Measurements from ENCODE around the gene E2F4.

The E2F4 gene

DNA sequence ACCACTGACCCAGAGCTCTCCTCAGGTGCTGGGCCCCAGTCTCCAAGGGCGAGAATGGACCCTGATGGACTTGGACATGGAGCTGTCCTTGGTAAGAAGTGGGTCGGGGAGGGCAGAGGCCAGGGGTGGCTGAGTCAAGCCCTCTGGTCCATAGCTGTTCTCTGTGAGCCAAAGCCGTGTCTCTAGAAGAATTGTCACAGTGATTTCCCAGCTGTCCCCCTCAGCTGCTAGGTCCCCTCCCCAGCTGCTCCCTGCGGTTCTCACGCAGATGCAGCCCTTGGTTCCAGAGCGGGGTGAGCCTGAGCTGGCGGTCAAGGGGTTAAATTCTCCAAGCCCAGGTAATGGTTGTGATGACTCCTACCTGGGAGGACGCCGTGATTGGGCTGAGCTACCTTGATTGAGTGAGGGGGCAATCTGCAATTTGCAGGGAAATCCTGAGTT is 22.9 kb upstream of the E2F4 start:
- TF ChIP-seq EGR1 (IDR thresholded peaks at IDR 0.05) (no peak), ZBTB7A (IDR thresholded peaks at IDR 0.05; ENCODE audit: low read depth) (no peak)
- TF ChIP-seq, protein P1, sequence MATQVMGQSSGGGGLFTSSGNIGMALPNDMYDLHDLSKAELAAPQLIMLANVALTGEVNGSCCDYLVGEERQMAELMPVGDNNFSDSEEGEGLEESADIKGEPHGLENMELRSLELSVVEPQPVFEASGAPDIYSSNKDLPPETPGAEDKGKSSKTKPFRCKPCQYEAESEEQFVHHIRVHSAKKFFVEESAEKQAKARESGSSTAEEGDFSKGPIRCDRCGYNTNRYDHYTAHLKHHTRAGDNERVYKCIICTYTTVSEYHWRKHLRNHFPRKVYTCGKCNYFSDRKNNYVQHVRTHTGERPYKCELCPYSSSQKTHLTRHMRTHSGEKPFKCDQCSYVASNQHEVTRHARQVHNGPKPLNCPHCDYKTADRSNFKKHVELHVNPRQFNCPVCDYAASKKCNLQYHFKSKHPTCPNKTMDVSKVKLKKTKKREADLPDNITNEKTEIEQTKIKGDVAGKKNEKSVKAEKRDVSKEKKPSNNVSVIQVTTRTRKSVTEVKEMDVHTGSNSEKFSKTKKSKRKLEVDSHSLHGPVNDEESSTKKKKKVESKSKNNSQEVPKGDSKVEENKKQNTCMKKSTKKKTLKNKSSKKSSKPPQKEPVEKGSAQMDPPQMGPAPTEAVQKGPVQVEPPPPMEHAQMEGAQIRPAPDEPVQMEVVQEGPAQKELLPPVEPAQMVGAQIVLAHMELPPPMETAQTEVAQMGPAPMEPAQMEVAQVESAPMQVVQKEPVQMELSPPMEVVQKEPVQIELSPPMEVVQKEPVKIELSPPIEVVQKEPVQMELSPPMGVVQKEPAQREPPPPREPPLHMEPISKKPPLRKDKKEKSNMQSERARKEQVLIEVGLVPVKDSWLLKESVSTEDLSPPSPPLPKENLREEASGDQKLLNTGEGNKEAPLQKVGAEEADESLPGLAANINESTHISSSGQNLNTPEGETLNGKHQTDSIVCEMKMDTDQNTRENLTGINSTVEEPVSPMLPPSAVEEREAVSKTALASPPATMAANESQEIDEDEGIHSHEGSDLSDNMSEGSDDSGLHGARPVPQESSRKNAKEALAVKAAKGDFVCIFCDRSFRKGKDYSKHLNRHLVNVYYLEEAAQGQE (IDR thresholded peaks at IDR 0.05; ENCODE audit: low read depth) = peak; percentile 67

DNA sequence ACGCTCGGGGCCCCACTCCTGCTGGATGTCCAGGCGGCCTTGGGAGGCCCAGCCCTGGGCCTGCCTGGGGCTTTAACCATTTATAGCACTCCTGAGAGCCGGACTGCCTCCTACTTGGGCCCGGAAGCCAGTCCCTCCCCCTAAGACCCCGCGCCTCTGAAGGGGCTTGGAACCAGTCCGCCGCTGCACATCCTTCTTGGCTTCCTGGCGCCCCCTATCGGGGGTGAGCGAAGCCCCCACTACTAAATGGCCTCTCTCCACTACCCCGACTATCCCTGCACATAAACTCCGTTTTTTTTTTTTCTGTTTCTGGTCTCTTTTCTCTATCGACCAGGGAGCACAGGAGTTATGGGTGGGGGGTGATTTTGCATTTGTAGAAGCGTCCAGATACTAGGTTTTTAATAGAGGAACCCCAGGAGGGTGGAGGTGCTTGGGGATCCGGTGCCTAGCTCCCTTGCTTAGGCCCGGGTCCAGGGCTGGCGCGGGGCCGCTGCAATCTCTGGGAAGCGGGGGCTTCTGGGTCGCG is 22.2 kb upstream of the E2F4 start:
- TF ChIP-seq ZBTB7A (IDR thresholded peaks at IDR 0.05; ENCODE audit: low read depth) (peak; percentile 74; the same call in 1 of the 2 replicates), TEAD4 (IDR thresholded peaks at IDR 0.05) (no peak), RAD21 (IDR thresholded peaks at IDR 0.05; ENCODE audit: low read depth) (peak; percentile 27; the same call in 1 of the 2 replicates), EP300 (IDR thresholded peaks at IDR 0.05; ENCODE audit: borderline replicate concordance) (no peak)

DNA sequence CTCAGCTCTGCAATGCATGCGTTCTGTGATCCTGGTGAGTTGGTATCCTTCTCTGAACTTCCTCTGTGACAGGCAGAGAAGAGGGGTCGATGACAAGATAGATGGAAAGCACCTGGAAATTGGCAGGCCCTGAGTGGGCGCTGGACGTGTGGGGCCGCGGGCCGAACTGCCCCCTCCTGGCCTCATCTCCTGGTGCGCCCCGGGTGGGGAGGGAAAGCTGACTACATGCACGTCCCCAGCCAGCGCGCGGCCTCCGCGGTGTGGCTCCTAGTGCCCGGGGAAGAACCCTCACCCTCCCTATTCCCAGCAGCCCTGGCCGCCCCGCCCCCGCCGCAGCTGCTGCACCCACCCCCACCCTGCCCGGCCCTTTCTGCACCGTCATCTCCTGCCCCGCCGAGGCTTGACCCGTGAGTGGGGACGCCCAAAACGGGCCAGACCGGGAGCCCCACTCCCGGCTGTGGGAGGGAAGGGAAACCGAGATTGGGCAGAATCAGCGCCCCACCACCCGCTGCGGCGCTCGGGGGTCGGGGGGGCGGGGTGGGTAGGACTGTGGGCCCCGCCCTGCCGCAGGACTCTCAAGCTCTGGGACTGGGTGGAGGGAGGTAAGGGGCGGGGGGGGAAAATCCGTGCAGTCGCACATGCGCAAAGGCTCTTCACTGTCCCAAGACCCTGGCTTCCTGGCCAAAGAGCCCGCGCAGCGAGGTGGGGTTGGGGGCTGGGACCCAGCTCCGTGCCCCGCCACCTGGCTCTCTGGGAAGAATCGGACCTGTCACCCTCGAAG is 21.6 kb upstream of the E2F4 start, which contains the start of gene NOL3:
Gene NOL3 (plus strand): TSS at position 371 of the 781 bp plus-strand sequence.
- TF ChIP-seq EGR1 (IDR thresholded peaks at IDR 0.05) = peak; percentile 51; the same call in 1 of the 2 replicates
- TF ChIP-seq YY1 (IDR thresholded peaks at IDR 0.05; ENCODE audit: low read depth) = no peak
- TF ChIP-seq, protein P2, sequence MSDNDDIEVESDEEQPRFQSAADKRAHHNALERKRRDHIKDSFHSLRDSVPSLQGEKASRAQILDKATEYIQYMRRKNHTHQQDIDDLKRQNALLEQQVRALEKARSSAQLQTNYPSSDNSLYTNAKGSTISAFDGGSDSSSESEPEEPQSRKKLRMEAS (IDR thresholded peaks at IDR 0.05) = peak; percentile 69
- peak; percentile 72 for TF ChIP-seq ZBTB7A (IDR thresholded peaks at IDR 0.05; ENCODE audit: low read depth)
- TF ChIP-seq RAD21 (IDR thresholded peaks at IDR 0.05; ENCODE audit: low read depth) = peak; percentile 3; the same call in 1 of the 2 replicates

DNA sequence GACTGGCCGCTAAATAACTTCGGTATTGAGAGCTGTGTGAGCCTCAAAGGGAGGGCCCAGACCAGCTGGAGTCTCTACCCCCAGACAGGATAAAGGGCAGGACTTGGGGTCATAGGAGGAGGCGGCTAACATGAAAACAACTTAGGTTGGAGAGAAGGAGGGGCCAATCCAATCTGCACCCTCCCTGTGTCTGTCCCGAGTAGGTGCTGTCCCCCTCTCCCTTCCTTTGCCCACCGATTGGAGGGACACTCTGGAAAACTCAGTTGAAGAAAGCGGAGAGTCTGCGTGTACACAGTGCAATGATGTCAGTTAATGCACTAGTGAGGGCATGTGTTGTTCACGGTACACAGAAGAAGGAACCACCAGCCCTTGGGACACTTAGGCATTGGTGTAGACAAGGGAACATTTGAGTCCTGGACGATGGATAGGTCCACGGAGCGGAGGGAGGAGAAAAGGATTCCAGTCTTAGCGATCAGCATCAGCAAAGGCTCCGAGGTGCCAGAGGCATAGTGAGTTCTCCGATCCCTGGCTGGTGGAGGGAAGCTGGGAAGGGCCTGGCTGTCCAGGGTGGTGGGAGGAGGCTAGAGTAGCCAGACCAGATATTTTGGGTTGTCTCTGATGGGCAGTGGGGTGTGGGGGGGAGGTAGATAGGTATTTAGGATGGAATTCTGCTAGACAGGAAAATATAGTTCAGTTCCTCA is 20.9 kb upstream of the E2F4 start:
- TF ChIP-seq YY1 (IDR thresholded peaks at IDR 0.05; ENCODE audit: low read depth) = no peak
- no peak for TF ChIP-seq TCF12 (IDR thresholded peaks at IDR 0.05; ENCODE audit: low read depth)
- no peak for TF ChIP-seq NFIC (IDR thresholded peaks at IDR 0.05)

- TF ChIP-seq FOXM1 (IDR thresholded peaks at IDR 0.05; ENCODE audit: borderline replicate concordance, low read depth) = no peak
- no peak for TF ChIP-seq RAD21 (IDR thresholded peaks at IDR 0.05; ENCODE audit: low read depth)
- no peak for TF ChIP-seq EGR1 (IDR thresholded peaks at IDR 0.05)
- TF ChIP-seq, protein P2 (IDR thresholded peaks at IDR 0.05) = no peak
- no peak for TF ChIP-seq ZBTB7A (IDR thresholded peaks at IDR 0.05; ENCODE audit: low read depth)
- no peak for TF ChIP-seq YY1 (IDR thresholded peaks at IDR 0.05; ENCODE audit: low read depth)
- TF ChIP-seq TEAD4 (IDR thresholded peaks at IDR 0.05) = no peak
- TF ChIP-seq, protein P3, sequence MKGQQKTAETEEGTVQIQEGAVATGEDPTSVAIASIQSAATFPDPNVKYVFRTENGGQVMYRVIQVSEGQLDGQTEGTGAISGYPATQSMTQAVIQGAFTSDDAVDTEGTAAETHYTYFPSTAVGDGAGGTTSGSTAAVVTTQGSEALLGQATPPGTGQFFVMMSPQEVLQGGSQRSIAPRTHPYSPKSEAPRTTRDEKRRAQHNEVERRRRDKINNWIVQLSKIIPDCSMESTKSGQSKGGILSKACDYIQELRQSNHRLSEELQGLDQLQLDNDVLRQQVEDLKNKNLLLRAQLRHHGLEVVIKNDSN (IDR thresholded peaks at IDR 0.05) = no peak
- no peak for TF ChIP-seq TAF1 (IDR thresholded peaks at IDR 0.05; ENCODE audit: low read depth)
- no peak for TF ChIP-seq EP300 (IDR thresholded peaks at IDR 0.05; ENCODE audit: borderline replicate concordance)
- TF ChIP-seq CEBPB (IDR thresholded peaks at IDR 0.05) = no peak
- TF ChIP-seq NFIC (IDR thresholded peaks at IDR 0.05) = no peak
- TF ChIP-seq, protein P1 (IDR thresholded peaks at IDR 0.05; ENCODE audit: low read depth) = no peak
- TF ChIP-seq TCF12 (IDR thresholded peaks at IDR 0.05; ENCODE audit: low read depth) = no peak
- TF ChIP-seq CREB1 (IDR thresholded peaks at IDR 0.05; ENCODE audit: low read depth) = no peak
These were observed 18.6 kb upstream of the E2F4 start for GRCh38 chr16:67173323-67173722.

DNA sequence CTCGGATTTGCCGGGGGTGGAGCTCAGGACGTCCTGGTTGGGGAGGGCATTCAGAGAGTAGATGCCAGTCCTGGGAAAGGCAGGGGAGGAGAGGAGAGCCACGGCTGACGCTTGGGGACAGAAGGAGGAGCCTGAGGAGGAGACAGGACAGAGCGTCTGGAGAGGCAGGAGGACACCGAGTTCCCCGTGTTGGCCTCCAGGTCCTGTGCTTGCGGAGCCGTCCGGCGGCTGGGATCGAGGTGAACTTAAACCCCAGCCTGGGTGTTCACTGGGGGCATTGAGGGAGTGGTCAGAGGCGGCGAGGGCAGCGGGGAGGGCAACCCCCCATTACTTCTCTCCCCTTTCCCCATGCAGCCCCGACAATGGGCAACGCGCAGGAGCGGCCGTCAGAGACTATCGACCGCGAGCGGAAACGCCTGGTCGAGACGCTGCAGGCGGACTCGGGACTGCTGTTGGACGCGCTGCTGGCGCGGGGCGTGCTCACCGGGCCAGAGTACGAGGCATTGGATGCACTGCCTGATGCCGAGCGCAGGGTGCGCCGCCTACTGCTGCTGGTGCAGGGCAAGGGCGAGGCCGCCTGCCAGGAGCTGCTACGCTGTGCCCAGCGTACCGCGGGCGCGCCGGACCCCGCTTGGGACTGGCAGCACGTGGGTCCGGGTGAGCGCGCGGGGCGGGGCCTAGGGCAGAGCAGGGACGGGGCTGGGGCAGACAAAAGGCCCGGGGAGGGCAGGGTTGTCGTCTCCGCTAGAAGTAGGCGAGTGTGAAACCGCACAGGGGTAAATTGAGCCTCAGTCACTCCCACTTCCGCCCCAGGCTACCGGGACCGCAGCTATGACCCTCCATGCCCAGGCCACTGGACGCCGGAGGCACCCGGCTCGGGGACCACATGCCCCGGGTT is 17.9 kb upstream of the E2F4 start:
- TF ChIP-seq CEBPB (IDR thresholded peaks at IDR 0.05) (no peak), NFIC (IDR thresholded peaks at IDR 0.05) (peak; percentile 51), FOXM1 (IDR thresholded peaks at IDR 0.05; ENCODE audit: borderline replicate concordance, low read depth) (no peak), TCF12 (IDR thresholded peaks at IDR 0.05; ENCODE audit: low read depth) (peak; percentile 36; the same call in 1 of the 2 replicates), ZBTB7A (IDR thresholded peaks at IDR 0.05; ENCODE audit: low read depth) (peak; percentile 70; the same call in 1 of the 2 replicates), YY1 (IDR thresholded peaks at IDR 0.05; ENCODE audit: low read depth) (0 out of 2 replicates have a peak, but pooled peaks have one; percentile 14), EP300 (IDR thresholded peaks at IDR 0.05; ENCODE audit: borderline replicate concordance) (peak; percentile 39; the same call in 1 of the 2 replicates), EGR1 (IDR thresholded peaks at IDR 0.05) (no peak), CREB1 (IDR thresholded peaks at IDR 0.05; ENCODE audit: low read depth) (no peak), RAD21 (IDR thresholded peaks at IDR 0.05; ENCODE audit: low read depth) (peak; percentile 19; the same call in 1 of the 2 replicates), TEAD4 (IDR thresholded peaks at IDR 0.05) (no peak; the same call in 1 of the 2 replicates), TAF1 (IDR thresholded peaks at IDR 0.05; ENCODE audit: low read depth) (peak; percentile 68)
- TF ChIP-seq, protein P1 (IDR thresholded peaks at IDR 0.05; ENCODE audit: low read depth) = no peak
- TF ChIP-seq, protein P3 (IDR thresholded peaks at IDR 0.05) = peak; percentile 85
- TF ChIP-seq, protein P2 (IDR thresholded peaks at IDR 0.05) = peak; percentile 95

Measured in Ishikawa (cell line).